ENCODE results near the gene CYP4X1. TPM values are rescaled to one million over a fixed set of nuclear protein-coding genes. Genes with fewer than 3 reads are reported as not detected.
A peak's percentile ranks its signal among the peaks of the same experiment; 100 is the strongest.
"Not testable (repeated sequence)": the region's sequence is repeated elsewhere in the genome, so short reads cannot be mapped to it uniquely, and the experiment has no call there.

Gene CYP4X1
- polyA plus RNA-seq, 4 donors: 8.2 to 13.4 (median 11.6) TPM

GRCh38 chr1:47067097-47067594 is 43.7 kb downstream of the CYP4X1 start, which contains the start of gene CYP4Z1:
Gene CYP4Z1, plus strand, starts transcription at chr1:47067231. Its CDS starts 260 bp downstream, at chr1:47067491.
- no peak for DNase-seq (ENCODE audit: low read depth in 4 of 4, low spot score in 3 of 4)

DNA sequence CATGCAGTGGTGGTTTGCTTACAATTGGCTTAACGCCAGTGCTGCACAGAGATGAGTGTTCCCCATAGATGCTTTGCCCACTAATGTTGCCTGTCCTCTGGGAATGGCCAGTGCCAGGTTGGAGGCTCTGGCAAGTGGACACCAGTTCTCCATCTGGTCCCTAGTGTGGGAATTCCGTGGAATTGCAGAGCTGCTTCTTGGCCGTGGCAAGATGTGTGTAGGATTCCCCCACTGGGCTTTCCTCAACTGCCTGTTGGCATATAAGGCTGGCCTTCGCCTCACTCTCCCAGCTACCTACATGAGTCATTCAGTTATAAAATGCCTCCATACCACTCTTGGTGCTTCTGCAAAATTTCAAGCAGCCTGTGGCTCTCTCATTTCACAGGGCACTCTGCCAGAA is 45.6 kb downstream of the CYP4X1 start:
- not testable (repeated sequence) for DNase-seq (ENCODE audit: low read depth in 4 of 4, low spot score in 3 of 4)

GRCh38 chr1:47069509-47069908 is 46.0 kb downstream of the CYP4X1 start:
- not testable (repeated sequence) for DNase-seq (ENCODE audit: low read depth in 4 of 4, low spot score in 3 of 4)

- DNase-seq (ENCODE audit: low read depth in 4 of 4, low spot score in 3 of 4): peak in 2 of 4 donors; percentile 1 to 5
Observed at GRCh38 chr1:47089356-47089755, 65.9 kb downstream of the CYP4X1 start.

GRCh38 chr1:47091476-47091875 is 68.0 kb downstream of the CYP4X1 start:
- DNase-seq (ENCODE audit: low read depth in 4 of 4, low spot score in 3 of 4): not testable (repeated sequence)

Other genes with a start within 250 kb of the CYP4X1 start
- 1 to 10 TPM; 1.6 to 3.9 (median 2.5) TPM for gene CYP4B1, start 224.6 kb upstream of the CYP4X1 start, polyA plus RNA-seq (ENCODE audit: insufficient read length in 4 of 4)
- 10 to 100 TPM; 37.8 to 55.3 (median 46.3) TPM for gene CYP4A11, start 82.2 kb upstream of the CYP4X1 start, polyA plus RNA-seq (ENCODE audit: insufficient read length in 4 of 4)
- gene CYP4Z1, start 43.6 kb downstream of the CYP4X1 start, polyA plus RNA-seq (ENCODE audit: insufficient read length in 4 of 4): under 1 TPM; 0.19 to 0.77 (median 0.27) TPM
- 1 to 10 TPM; 5.1 to 7.8 (median 7.5) TPM for gene CYP4A22, start 113.8 kb downstream of the CYP4X1 start, polyA plus RNA-seq (ENCODE audit: insufficient read length in 4 of 4)
- gene PDZK1IP1, start 166.4 kb downstream of the CYP4X1 start, polyA plus RNA-seq (ENCODE audit: insufficient read length in 4 of 4): 10 to 100 TPM; 39.5 to 60.3 (median 49.0) TPM
- 1 to 10 TPM; 4.2 to 6.3 (median 4.7) TPM for gene TAL1, start 208.6 kb downstream of the CYP4X1 start, polyA plus RNA-seq (ENCODE audit: insufficient read length in 4 of 4)

Measured in right renal pelvis (tissue), 4 donors.